GM12878 (cell line): Measurements from ENCODE around the gene LNPK. TPM values are rescaled to one million over a fixed set of nuclear protein-coding genes. Genes with fewer than 3 reads are reported as not detected.

Experiments used
- ATAC-seq: fragments of 200-7000 bp; cut with Tn5 transposase; 3 replicates; pipeline ENCODE4 v1.9.1; 2020; ENCODE audit warnings: mild to moderate bottlenecking, moderate library complexity
- BruUV-seq: library from RNA; stranded (reverse); fragments of 400-500 nt; replicated peaks from 2 replicates; lab custom pipeline; 2021; lab: Mats Ljungman, UMichigan
- CTCF ChIA-PET: fragments of 300-600 bp; sonication (Branson Sonifier 250); formaldehyde crosslinking; extraction: SDS; loops from one replicate; lab custom pipeline; 2021; ENCODE audit warnings: inconsistent platforms; lab: Yijun Ruan, JAX
- POLR2A ChIA-PET: fragments of 350-600 bp; formaldehyde crosslinking; extraction: SDS; loops from one replicate; lab custom pipeline; 2021; ENCODE audit warnings: inconsistent platforms; lab: Charles Lee
- RAD21 ChIA-PET: fragments of 300-600 bp; sonication (Branson Sonifier 250); formaldehyde crosslinking; loops from one replicate; lab custom pipeline; 2023; ENCODE audit warnings: antibody characterized with exemption; ENCODE audit not compliant: unreplicated experiment; lab: Charles Lee
- SMC1A ChIA-PET: fragments of 300-600 bp; sonication (Branson Sonifier 250); formaldehyde crosslinking; loops from one replicate; lab custom pipeline; 2023; ENCODE audit not compliant: unreplicated experiment, uncharacterized antibody; lab: Charles Lee
- DNase-seq: peaks from one replicate; pipeline ENCODE4 v3.0.0-alpha.2; 2011; ENCODE audit warnings: low read depth, low spot score
- FAIRE-seq: peaks from 3 replicates; lab custom pipeline; 2011; peaks lifted over from hg19 to GRCh38; lab: Jason Lieb, UNC
- H2AFZ ChIP-seq: 2 replicates; pipeline ENCODE4 v1.6.0; 2011; ENCODE audit warnings: low read depth, low read length, control low read depth; ENCODE audit not compliant: control insufficient read depth
- H3K27ac ChIP-seq: 2 replicates; pipeline ENCODE4 v1.5.1; 2011; ENCODE audit warnings: control low read depth; ENCODE audit not compliant: control insufficient read depth, insufficient read depth
- H3K27me3 ChIP-seq, 2 experiments: replicated peaks in 1 of 2; 2 replicates each; pipeline versions ENCODE4 v1.6.0 to v1.6.1; 2011; ENCODE audit warnings: low read length in 1 of 2; ENCODE audit not compliant: control insufficient read depth in 2 of 2, insufficient read depth in 2 of 2
- H3K36me3 ChIP-seq, 2 experiments: 2 replicates each; pipeline ENCODE4 v1.5.1; 2011; ENCODE audit warnings: low read length in 1 of 2; ENCODE audit not compliant: control insufficient read depth in 2 of 2, insufficient read depth in 2 of 2
- H3K4me1 ChIP-seq: 2 replicates; pipeline ENCODE4 v1.6.1; 2011; ENCODE audit warnings: mild to moderate bottlenecking, low read length, moderate library complexity, mixed read lengths; ENCODE audit not compliant: control insufficient read depth, insufficient read depth
- H3K4me2 ChIP-seq: 2 replicates; pipeline ENCODE4 v1.6.0; 2011; ENCODE audit warnings: control low read depth; ENCODE audit not compliant: control insufficient read depth, insufficient read depth
- H3K4me3 ChIP-seq: fragments of 200-600 bp; sonication (generic); 2 replicates; pipeline ENCODE4 v1.5.1; 2016
- H3K79me2 ChIP-seq: 2 replicates; pipeline ENCODE4 v1.6.0; 2011; ENCODE audit warnings: low read length; ENCODE audit not compliant: control insufficient read depth, insufficient read depth
- H3K9ac ChIP-seq: 2 replicates; pipeline ENCODE4 v1.8.0; 2011; ENCODE audit warnings: low read length, control low read depth, mixed read lengths; ENCODE audit not compliant: control insufficient read depth, insufficient read depth
- H3K9me3 ChIP-seq: replicated peaks from 3 replicates; pipeline ENCODE4 v1.5.1; 2011; ENCODE audit warnings: mild to moderate bottlenecking, low read length; ENCODE audit not compliant: control insufficient read depth, insufficient read depth
- H4K20me1 ChIP-seq: 2 replicates; pipeline ENCODE4 v1.6.0; 2011; ENCODE audit not compliant: control insufficient read depth, insufficient read depth
- EZH2 ChIP-seq: IDR thresholded peaks from 2 replicates; pipeline ENCODE4 v1.6.1; 2012; ENCODE audit warnings: low read depth, mild to moderate bottlenecking, control low read depth, inconsistent platforms, low read length, borderline replicate concordance; ENCODE audit not compliant: control insufficient read depth
- FOS ChIP-seq: IDR thresholded peaks from 3 replicates; pipeline ENCODE4 v1.6.1; 2011; ENCODE audit warnings: borderline replicate concordance; ENCODE audit not compliant: insufficient read length; ENCODE audit errors: extremely low read depth
- FOXM1 ChIP-seq: IDR thresholded peaks from 2 replicates; pipeline ENCODE4 v1.6.1; 2012; ENCODE audit warnings: low read depth, mild to moderate bottlenecking, inconsistent platforms, low read length, moderate library complexity
- NFXL1 ChIP-seq: fragments of 450-650 bp; IDR thresholded peaks from 2 replicates; pipeline ENCODE4 v1.6.1; 2017; ENCODE audit warnings: antibody characterized with exemption, mild to moderate bottlenecking, borderline replicate concordance
- RCOR1 ChIP-seq: conservative IDR thresholded peaks from 2 replicates; pipeline ENCODE4 v1.6.1; 2012; ENCODE audit warnings: low read depth, low read length, improper control_type of control experiment
- ZBTB4 ChIP-seq: fragments of 450-650 bp; formaldehyde crosslinking; IDR thresholded peaks from 2 replicates; pipeline ENCODE4 v1.4.0; 2022; ENCODE audit warnings: mild to moderate bottlenecking, moderate library complexity
- ZNF384 ChIP-seq: IDR thresholded peaks from 2 replicates; pipeline ENCODE4 v1.6.1; 2012; ENCODE audit warnings: low read depth, mild to moderate bottlenecking, low read length, improper control_type of control experiment, borderline replicate concordance
- WGBS: methylation state at CpG from one replicate; pipeline ENCODE4 v1.1.6; 2016; ENCODE audit warnings: low lambda C conversion rate; ENCODE audit not compliant: insufficient replicate concordance, insufficient coverage; ENCODE audit errors: missing lambda C conversion rate; 5-methylcytosine and 5-hydroxymethylcytosine counted together
- in situ Hi-C: fragments of 300-500 bp; cut with MboI; formaldehyde crosslinking; loops from 9 replicates; pipeline ENCODE4 v1.14.3; 2018; ENCODE audit warnings: mixed read lengths
- intact Hi-C: fragments of 100-400 bp; cut with micrococcal nuclease; formaldehyde crosslinking; loops from one replicate; pipeline ENCODE4 v1.14.2; 2022; ENCODE audit not compliant: unreplicated experiment
- polyA plus RNA-seq, 11 experiments: library from polyadenylated mRNA; depleted of rRNA in 4 of 11; unstranded in 6 of 11; stranded (reverse) in 5 of 11; fragments of >200 nt; fragmentation: Nextera tagmentation in 4 of 11; fragmentation: Illumina TruSeq in 1 of 11; extraction: Ambion mirVana in 4 of 11; extraction: Trizol in 1 of 11; gene quantifications; 1 replicate in 1 of 11; 2 replicates in 10 of 11; pipeline versions ENCODE4 v1.2.1 to v1.2.3, GENCODE V29; 2011 to 2016; ENCODE audit warnings: inconsistent platforms in 2 of 11, missing spikeins in 2 of 11, low read depth in 1 of 11
- total RNA-seq, 4 experiments: library from RNA; depleted of rRNA in 3 of 4; stranded (reverse); fragments of >200 nt in 3 of 4; fragmentation: Illumina TruSeq in 1 of 4; extraction: Trizol in 1 of 4; gene quantifications; 2 replicates each; pipeline versions ENCODE4 v1.2.1 to v1.2.3, GENCODE V29; 2013 to 2021
- TF ChIP-seq, protein P1 (sequence below): fragments of 450-650 bp; formaldehyde crosslinking; IDR thresholded peaks from 2 replicates; pipeline ENCODE4 v1.5.0; 2022; ENCODE audit warnings: mild to moderate bottlenecking, missing genetic modification characterization

LNPK gene
- total and polyA plus RNA-seq, 10 of the 15 experiments (the other 5 are each of a cell fraction or from before 2014, with no cell fraction given): 3.2 to 30.0 (median 15.6) TPM

DNA sequence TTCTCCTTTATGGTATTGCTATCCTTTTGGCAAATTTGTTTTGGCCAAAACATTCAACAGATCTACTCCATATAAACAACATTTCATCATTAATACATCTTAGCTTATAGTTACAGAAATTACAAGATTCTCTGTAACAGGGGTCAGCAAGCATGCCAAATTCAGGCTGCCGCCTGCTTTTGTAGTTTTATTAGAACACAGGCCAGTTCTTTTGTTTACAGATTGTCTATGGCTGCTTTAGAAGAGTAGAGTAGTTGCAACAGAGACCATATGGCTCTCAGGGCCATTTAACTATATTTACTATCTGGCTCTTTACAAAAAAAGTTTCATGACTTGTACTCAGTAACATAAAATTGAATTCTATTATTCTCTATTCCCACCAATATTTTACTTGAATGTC lies 53.9 kb downstream of the LNPK start:
- no peak for TF ChIP-seq RCOR1
- TF ChIP-seq ZNF384: no peak
- TF ChIP-seq FOS: no peak
- SMC1A ChIA-PET: interaction anchor here (0.8 to 1.4 kb wide), 2 partner anchors 10 to 25 kb away, joined by 3 to 5 read pairs; no protein-coding TSS in a partner anchor
- POLR2A ChIA-PET: no interaction called here

GRCh38 chr2:175947073-175947472 lies 55.0 kb downstream of the LNPK start:
- Histone ChIP-seq H3K79me2 (no peaks in the 10 kb centered on the region), H3K27ac (no peak overlapping the region), H3K9me3 (no peaks in the 10 kb centered on the region; the same call in 2 of the 3 replicates), H3K4me2 (no peak overlapping the region), H3K27me3 (no peaks in the 10 kb centered on the region), H3K4me1 (no peaks in the 10 kb centered on the region), H4K20me1 (no peaks in the 10 kb centered on the region), H3K4me3 (no peak overlapping the region), H2AFZ (no peak overlapping the region), H3K36me3 (peaks cover 0 to 2% of the 10 kb centered on the region in 2 experiments; a peak in 2 of 4 replicates), H3K9ac (no peak overlapping the region)
- SMC1A ChIA-PET: no interaction called here
- RAD21 ChIA-PET: no interaction called here
- POLR2A ChIA-PET: no interaction called here
- DNase-seq (no peak), ATAC-seq (no peak), FAIRE-seq (no peak)
- CTCF ChIA-PET: no interaction called here
- intact Hi-C loops: no loop called here
- BruUV-seq: no TSS peak
- in situ Hi-C loops: no loop called here
- 95% methylated on average over 1 of the region's 1 CpG for WGBS
- TF ChIP-seq, protein P1, sequence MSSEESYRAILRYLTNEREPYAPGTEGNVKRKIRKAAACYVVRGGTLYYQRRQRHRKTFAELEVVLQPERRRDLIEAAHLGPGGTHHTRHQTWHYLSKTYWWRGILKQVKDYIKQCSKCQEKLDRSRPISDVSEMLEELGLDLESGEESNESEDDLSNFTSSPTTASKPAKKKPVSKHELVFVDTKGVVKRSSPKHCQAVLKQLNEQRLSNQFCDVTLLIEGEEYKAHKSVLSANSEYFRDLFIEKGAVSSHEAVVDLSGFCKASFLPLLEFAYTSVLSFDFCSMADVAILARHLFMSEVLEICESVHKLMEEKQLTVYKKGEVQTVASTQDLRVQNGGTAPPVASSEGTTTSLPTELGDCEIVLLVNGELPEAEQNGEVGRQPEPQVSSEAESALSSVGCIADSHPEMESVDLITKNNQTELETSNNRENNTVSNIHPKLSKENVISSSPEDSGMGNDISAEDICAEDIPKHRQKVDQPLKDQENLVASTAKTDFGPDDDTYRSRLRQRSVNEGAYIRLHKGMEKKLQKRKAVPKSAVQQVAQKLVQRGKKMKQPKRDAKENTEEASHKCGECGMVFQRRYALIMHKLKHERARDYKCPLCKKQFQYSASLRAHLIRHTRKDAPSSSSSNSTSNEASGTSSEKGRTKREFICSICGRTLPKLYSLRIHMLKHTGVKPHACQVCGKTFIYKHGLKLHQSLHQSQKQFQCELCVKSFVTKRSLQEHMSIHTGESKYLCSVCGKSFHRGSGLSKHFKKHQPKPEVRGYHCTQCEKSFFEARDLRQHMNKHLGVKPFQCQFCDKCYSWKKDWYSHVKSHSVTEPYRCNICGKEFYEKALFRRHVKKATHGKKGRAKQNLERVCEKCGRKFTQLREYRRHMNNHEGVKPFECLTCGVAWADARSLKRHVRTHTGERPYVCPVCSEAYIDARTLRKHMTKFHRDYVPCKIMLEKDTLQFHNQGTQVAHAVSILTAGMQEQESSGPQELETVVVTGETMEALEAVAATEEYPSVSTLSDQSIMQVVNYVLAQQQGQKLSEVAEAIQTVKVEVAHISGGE (CRISPR knock-in tag): no peak
- no peak for TF ChIP-seq NFXL1
- no peak for TF ChIP-seq ZBTB4 (CRISPR knock-in tag)
- no peak for TF ChIP-seq FOXM1
- no peak for TF ChIP-seq EZH2

More for the DNA sequence above, 53.9 kb downstream of the LNPK start:
- H3K27me3 ChIP-seq: no peaks in the 10 kb centered on the region
- FAIRE-seq (no peak), ATAC-seq (no peak), DNase-seq (no peak)
- intact Hi-C loops: no loop called here
- H3K4me2 ChIP-seq: no peak overlapping the region
- H3K36me3 ChIP-seq: peaks cover 0 to 2% of the 10 kb centered on the region in 2 experiments; a peak in 2 of 4 replicates
- no TSS peak for BruUV-seq
- RAD21 ChIA-PET: no interaction called here
- no peak overlapping the region for H3K9ac ChIP-seq
- CTCF ChIA-PET: no interaction called here
- no peak overlapping the region for H3K27ac ChIP-seq
- no peaks in the 10 kb centered on the region for H3K9me3 ChIP-seq
- WGBS: 100% methylated on average over 1 of the region's 1 CpG
- no peaks in the 10 kb centered on the region for H3K4me1 ChIP-seq
- no peak overlapping the region for H2AFZ ChIP-seq
- in situ Hi-C loops: no loop called here
- no peaks in the 10 kb centered on the region for H4K20me1 ChIP-seq
- no peaks in the 10 kb centered on the region for H3K79me2 ChIP-seq
- H3K4me3 ChIP-seq: no peak overlapping the region
